ENCODE results near the gene PKP2. TPM values are rescaled to one million over a fixed set of nuclear protein-coding genes. Genes with fewer than 3 reads are reported as not detected.

PKP2 gene
- total RNA-seq, 2 experiments from 2014 or later, result 0.13 to 0.23 TPM

DNA sequence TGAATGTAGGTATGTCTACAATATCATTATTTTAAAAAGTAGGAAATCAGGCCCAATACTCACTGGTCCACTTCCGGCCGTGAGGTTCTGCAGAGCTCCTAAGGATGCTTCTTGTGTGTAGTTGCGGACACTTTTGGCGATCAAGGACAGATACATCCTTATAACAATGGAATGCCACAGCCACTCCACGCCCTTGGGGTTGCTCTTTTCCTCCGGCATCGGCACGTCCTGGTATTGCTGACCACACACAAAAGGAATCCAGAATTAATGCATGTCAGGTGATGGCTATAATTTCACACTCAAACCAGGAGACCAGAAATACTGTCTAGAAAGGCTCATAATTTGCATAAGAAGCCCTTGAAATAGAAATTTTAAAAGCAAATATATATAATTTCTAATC, 75.3 kb downstream of the PKP2 start:
- CTCF ChIA-PET, result no interaction called here
- Mint-ChIP-seq H3K27me3 (peaks cover 2% of the 10 kb centered on the region), H3K4me1 (ENCODE audit: low read depth) (no peaks in the 10 kb centered on the region), H3K36me3 (ENCODE audit: low read depth) (no peaks in the 10 kb centered on the region), H3K4me3 (no peak overlapping the region), H3K27ac (no peak overlapping the region), H3K9me3 (no peaks in the 10 kb centered on the region)
- ATAC-seq, result no peak
- POLR2A ChIA-PET, result no interaction called here
- intact Hi-C loops (cut with micrococcal nuclease), result no loop called here
- DNase-seq, result no peak
- TF ChIP-seq, protein P1, sequence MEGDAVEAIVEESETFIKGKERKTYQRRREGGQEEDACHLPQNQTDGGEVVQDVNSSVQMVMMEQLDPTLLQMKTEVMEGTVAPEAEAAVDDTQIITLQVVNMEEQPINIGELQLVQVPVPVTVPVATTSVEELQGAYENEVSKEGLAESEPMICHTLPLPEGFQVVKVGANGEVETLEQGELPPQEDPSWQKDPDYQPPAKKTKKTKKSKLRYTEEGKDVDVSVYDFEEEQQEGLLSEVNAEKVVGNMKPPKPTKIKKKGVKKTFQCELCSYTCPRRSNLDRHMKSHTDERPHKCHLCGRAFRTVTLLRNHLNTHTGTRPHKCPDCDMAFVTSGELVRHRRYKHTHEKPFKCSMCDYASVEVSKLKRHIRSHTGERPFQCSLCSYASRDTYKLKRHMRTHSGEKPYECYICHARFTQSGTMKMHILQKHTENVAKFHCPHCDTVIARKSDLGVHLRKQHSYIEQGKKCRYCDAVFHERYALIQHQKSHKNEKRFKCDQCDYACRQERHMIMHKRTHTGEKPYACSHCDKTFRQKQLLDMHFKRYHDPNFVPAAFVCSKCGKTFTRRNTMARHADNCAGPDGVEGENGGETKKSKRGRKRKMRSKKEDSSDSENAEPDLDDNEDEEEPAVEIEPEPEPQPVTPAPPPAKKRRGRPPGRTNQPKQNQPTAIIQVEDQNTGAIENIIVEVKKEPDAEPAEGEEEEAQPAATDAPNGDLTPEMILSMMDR (IDR thresholded peaks at IDR 0.05), result no peak

DNA sequence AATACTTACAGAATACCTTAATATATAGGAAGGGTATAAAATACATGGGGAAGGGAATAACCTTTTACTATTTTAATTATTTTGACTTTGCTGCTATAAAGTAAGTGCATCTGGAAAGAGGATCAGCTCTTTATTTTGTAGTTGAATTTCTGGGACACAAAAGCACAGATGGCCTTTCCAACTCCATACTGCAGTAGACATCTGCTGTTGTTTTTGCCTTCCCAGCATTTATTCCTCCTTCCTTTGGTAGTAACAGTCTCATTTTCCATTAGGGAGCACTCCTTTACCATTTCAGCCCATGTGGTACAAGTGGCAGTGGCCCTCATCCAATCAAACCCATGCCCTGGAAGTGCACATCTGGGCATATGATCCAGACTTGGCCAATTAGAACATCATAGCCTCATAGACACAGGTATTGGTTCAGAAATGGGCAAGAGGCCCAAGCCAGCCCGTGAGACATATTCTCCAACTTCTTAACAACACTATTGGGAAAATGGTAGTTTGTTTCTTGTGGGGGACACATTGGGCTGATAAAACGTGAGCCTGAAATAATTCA, 76.1 kb downstream of the PKP2 start:
- no peaks in the 10 kb centered on the region for H3K36me3 Mint-ChIP-seq (ENCODE audit: low read depth)
- CTCF ChIA-PET, result interaction anchor here (0.9 kb wide), 1 partner anchor 64 kb away, joined by 3 read pairs; no protein-coding TSS in a partner anchor
- TF ChIP-seq, protein P1 (IDR thresholded peaks at IDR 0.05), result no peak

DNA sequence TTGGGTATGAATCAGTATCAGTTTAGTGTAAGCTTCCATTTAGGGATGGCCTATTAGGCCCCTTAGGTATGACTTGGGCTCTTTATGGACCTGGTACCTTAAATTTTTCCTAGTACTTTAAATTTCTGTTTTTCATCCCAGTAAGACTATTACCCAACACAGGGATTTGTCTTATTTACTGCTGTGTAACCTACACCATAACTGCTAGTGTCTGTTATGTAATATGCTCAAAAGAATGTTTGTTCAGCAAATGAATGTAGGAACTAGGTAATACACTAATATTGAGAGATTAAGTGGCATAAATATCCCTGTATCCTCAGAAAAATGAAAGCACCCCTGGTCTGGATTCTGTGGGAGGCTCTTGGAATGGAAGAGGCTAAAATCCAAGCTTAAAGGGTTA, 77.2 kb downstream of the PKP2 start:
- H3K4me3 Mint-ChIP-seq, result no peak overlapping the region
- H3K27me3 Mint-ChIP-seq, result peaks cover 4% of the 10 kb centered on the region
- ATAC-seq, result no peak
- ChIA-PET CTCF (no interaction called here), POLR2A (no interaction called here)
- intact Hi-C loops (cut with micrococcal nuclease), result no loop called here
- TF ChIP-seq, protein P1 (IDR thresholded peaks at IDR 0.05), result no peak
- H3K9me3 Mint-ChIP-seq, result no peaks in the 10 kb centered on the region
- no peak for DNase-seq
- H3K36me3 Mint-ChIP-seq (ENCODE audit: low read depth), result no peaks in the 10 kb centered on the region
- no peaks in the 10 kb centered on the region for H3K4me1 Mint-ChIP-seq (ENCODE audit: low read depth)
- no peak overlapping the region for H3K27ac Mint-ChIP-seq

More for the DNA sequence above, 76.1 kb downstream of the PKP2 start:
- Mint-ChIP-seq H3K9me3 (no peaks in the 10 kb centered on the region), H3K27ac (no peak overlapping the region), H3K27me3 (peaks cover 2% of the 10 kb centered on the region), H3K4me1 (ENCODE audit: low read depth) (no peaks in the 10 kb centered on the region), H3K4me3 (no peak overlapping the region)
- POLR2A ChIA-PET, result no interaction called here
- intact Hi-C loops (cut with micrococcal nuclease), result no loop called here
- DNase-seq, result no peak
- no peak for ATAC-seq

DNA sequence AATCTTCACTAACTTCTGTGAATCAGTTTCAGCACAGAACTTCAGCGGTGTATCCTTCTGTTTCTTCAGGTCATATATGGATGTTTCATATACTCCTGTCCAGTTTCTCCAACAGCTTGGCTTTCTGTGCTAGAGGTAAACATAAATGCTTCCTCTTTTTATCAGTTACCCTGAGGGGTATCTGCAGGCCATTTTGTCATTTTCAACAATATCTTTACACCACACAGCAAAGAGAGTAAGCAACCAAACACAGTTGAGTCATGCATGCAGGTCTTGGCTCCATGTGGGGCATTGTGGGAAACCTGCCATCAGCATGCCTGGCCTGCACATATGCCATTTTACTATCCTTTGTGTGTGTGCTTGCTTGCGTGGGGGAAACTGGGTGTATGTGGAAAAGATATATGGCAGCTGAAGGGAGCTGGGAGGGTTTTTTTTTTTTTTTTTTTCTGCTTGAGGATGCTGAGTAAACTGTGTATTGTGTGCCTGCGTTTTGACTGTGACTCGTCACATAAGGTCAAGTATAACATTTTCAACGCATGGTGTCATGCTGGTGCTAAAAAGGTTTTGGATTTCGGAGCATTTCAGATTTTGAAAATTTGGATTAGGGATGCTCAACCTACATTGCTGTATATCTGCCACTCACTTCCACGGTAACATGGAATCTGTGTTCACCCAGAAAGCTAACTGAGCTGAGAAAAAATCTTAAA, 84.7 kb downstream of the PKP2 start:
- POLR2A ChIA-PET, result no interaction called here
- intact Hi-C loops (cut with micrococcal nuclease), result no loop called here
- no peak overlapping the region for H3K27ac Mint-ChIP-seq
- CTCF ChIA-PET, result no interaction called here
- peaks cover 5% of the 10 kb centered on the region for H3K9me3 Mint-ChIP-seq
- ATAC-seq (no peak), DNase-seq (no peak)
- TF ChIP-seq, protein P1 (IDR thresholded peaks at IDR 0.05), result no peak
- no peaks in the 10 kb centered on the region for H3K36me3 Mint-ChIP-seq (ENCODE audit: low read depth)
- H3K4me3 Mint-ChIP-seq, result no peak overlapping the region
- H3K27me3 Mint-ChIP-seq, result peaks cover 2% of the 10 kb centered on the region
- H3K4me1 Mint-ChIP-seq (ENCODE audit: low read depth), result no peaks in the 10 kb centered on the region

DNA sequence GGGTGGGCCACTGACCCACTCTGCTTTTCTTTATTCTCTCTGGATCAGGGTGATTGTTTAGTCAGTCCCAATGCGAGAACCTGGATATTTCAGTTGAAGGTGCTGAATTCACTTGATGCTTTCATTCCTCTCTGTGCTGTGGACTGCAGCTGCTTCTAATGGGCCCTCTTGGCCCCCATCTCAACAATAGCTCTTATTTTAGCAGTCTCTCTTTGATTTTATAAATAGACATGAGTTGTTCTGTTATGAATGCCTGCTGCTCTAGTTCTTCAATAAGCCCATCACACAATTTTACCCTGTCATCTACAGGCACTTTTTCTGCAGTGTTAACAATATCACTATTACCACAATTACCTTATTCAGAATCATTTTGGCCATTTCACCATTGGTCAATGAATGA, 86.7 kb downstream of the PKP2 start:
- ChIA-PET CTCF (no interaction called here), POLR2A (no interaction called here)
- Mint-ChIP-seq H3K4me1 (ENCODE audit: low read depth) (no peaks in the 10 kb centered on the region), H3K36me3 (ENCODE audit: low read depth) (no peaks in the 10 kb centered on the region), H3K27ac (no peak overlapping the region), H3K4me3 (no peak overlapping the region), H3K9me3 (peaks cover 8% of the 10 kb centered on the region), H3K27me3 (no peaks in the 10 kb centered on the region)
- TF ChIP-seq, protein P1 (IDR thresholded peaks at IDR 0.05), result no peak
- intact Hi-C loops (cut with micrococcal nuclease), result no loop called here
- no peak for DNase-seq
- no peak for ATAC-seq

Measured in activated CD8-positive, alpha-beta T cell treated with anti-CD3 and anti-CD28 coated beads for 36 hours (primary cell).